Left forelimb (tissue), 1 donor: ENCODE measurements around the gene ACKR3.

Source experiments
- DNase-seq: peaks from one replicate; pipeline ENCODE4 v3.0.0-alpha.2; 2018; ENCODE audit warnings: low spot score

The ACKR3 gene

GRCh38 chr2:236549165-236549564, 20.5 kb upstream of the ACKR3 start:
- DNase-seq: no peak

GRCh38 chr2:236550290-236550689, 19.3 kb upstream of the ACKR3 start:
- DNase-seq: no peak

GRCh38 chr2:236550701-236551465, 18.7 kb upstream of the ACKR3 start:
- no peak for DNase-seq

DNA sequence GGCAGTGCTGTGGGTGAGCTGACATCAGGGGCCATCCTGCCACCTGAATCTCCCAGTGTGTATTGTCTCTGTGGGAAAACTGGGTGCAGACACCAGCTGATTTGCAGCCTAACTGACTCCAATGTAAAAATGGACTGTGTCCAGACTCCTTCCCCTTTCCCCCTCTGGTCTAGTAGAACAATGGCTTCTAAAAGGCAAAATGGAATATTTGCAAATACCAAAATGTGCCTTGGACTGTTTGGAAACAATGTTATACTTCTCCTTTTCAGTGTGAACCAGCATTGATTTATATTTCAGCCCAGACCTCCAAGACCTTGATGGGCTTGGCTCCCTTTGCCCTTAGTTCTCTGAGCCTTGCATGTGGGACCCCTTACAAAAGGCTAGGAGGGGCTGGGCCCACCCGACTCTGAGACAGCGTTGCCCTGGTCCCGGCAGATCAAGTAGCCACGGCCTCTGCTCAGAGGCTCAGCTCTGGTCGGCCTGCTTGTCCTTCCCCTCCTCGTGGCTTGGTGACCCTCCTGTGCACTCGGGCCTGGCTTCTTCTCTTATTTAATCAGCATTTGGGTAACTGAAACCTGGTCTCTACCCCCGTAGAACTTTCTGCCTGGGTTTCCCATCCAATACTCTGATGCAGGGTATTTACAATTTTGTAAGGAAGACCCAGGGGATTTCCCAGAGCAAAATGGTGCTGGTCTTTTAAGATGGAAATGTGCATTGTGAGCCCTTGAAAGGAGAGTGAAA, 18.0 kb upstream of the ACKR3 start:
- DNase-seq: no peak

DNA sequence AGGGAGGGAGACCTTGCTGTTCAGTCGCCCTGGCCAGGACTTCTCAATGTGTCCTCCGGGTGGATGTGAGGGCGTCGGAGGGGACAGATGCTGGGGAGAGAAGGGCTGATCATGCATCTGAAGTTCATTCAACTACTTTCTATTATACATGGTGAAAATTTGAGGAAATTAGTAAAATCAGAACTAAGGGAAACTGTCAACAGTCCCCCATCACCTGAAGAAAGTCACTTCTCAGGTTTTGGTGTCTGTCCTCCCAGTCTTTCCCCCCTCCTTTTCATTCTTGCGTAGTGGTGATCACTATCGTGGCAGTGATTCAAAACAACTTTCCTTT, 17.4 kb upstream of the ACKR3 start:
- DNase-seq: no peak

DNA sequence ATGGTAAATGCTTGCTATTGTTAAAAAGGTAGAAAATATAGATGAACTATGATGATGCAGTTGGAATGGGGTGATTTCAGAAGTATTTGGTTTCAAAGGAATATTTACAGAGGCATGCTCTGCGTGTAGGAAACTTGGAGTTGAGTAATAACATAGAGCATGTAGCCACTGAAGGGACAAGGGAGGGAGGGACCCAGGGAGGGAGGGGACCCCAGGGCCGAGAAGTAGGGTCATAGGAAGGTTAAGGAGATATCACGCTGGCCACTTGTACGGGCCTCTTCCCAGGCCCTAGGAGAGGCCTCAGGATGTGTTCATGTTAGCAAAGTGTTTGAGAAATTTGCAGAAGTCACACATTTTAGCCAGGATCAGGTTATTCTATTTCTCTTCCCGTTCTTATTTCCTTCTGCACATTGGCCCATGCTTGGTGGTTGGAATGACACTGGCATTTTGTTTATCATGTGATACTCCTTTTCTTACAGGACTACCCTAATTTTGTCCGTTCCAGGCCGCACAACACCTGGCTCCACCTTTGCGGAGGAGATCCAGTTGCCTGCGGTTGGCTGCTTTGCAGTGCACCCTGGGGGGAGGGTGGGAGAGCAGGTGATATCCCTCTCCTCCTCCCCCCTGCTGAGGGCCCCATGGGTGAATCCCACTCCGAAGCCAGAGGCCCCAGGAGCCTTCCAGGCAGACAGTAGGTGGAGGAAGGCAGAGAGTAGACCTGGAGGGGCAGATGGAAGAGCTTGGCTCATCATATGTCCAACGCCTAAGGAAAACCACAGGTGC, 16.9 kb upstream of the ACKR3 start:
- DNase-seq: no peak

DNA sequence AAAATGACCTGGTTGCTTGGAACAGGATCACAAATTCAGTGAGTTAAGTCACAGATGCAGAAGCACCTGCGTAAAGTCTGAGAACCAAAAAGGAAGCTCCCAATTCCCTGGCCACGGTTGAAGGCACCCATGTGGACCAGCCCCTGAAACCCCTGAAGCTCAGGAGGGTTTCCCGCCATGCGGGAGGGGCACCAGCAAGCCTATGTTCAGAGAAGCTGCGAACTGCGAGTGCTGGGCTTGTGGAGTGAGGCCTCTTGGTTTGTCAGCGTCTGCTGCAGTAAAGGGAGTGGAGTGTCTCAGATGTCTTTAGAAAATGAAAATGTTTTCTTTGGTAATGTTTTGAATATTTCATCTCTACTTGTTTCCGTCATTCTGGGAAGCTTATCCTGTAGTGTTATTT, 16.1 kb upstream of the ACKR3 start:
- DNase-seq: no peak

GRCh38 chr2:236554629-236555282, 14.9 kb upstream of the ACKR3 start:
- no peak for DNase-seq

DNA sequence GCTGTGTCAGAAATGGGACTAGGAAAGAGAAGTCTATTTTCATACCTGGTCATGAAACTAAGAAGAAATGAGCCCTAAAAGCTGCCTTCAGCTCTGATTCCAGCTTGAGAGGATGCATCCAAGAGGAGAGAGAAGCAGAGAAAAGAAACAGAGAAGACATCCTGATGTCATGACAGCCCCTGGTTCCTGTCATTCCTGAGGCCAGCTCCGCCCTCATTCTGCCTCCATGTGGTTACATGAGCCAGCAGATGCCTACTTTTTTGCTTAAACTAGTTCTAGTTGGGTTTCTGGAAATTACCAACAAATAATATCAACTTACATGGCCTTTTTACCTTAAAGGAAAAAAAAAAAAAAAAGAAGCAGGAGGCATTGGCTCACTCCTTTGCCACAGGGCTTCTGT, 14.1 kb upstream of the ACKR3 start:
- no peak for DNase-seq

GRCh38 chr2:236557306-236558030, 12.2 kb upstream of the ACKR3 start:
- no peak for DNase-seq

GRCh38 chr2:236558036-236558435, 11.6 kb upstream of the ACKR3 start:
- DNase-seq: no peak

DNA sequence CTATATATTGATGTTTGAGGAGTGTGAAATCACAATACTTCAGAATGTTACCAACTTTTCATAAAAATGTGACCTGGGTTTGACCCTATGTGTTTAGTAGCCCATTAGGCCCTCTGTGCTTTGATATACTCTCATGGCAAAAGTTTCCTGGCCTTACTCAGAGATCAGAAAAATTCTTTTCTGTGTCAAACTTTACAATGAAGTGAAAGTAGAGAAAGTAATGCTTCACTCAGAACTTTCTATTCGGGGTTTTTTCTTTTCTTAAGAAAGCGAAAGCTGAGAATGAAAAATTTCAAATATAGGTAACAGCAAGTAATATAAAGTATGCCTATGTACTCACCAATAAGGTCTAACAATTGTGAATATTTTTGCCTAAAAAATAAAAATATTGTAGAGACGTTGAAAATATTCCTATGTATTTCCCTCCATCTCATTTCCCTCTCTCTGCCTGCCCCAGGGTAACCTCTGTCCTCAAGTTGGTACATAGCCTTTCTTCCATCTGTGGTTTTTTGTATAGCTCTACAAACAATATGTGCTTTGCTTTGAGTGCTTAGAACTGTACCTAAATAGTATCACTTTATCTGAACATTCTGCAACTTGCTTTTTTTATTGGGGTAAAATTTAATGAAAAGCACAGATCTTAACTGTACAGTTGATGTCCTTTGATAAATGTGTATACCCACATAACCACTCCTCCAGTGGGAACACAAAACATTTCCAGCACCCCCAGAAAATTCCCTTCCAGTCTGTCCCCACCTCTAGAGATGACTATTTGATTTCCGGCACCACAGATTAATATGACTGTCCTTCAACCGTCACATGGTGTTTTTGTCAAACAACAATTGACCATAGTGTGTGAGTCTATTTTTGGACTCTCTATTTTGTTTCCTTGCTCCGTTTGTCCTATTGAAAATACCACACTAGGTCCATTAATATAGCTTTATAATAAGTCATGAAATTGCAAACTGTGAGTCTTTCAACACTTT, 10.3 kb upstream of the ACKR3 start:
- DNase-seq: no peak

DNA sequence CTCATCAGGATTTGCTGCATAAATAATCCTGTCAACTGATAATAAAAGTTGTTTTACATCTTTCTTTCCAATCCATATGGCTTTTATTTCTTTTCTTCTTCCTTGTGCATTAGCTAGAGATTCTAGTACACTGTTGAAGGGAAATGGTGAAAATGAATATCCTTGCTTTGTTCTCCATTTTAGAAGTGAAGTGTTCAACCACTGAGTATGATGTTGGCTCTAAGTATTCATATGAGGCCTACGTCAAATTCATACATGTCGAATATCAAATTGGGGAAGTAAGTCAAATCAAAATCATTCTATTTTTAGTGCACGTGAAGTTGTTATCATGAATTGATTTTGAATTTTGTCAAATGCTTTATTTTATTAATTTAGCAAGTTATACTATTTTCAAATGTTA, 7.8 kb upstream of the ACKR3 start:
- DNase-seq: no peak

DNA sequence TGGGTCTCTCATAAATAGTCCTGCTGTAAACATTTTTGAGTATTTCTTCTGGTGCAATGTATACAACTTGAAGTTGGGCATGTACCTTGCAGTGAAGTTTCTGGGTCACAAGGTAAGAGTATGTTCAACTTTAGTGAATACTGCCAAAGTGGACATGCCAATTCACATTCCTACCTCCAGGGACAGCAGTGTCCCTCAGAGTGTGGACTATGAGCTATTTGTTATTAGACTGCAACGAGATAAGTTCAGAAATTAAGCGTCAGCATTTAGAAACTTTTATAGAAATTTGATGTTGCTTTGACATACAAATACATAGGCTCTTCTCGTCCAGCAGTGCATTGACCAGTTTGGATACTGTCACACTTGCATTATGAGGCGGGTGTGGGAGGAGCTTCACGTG, 7.2 kb upstream of the ACKR3 start:
- DNase-seq: no peak

- DNase-seq: no peak
These were observed 5.7 kb upstream of the ACKR3 start for GRCh38 chr2:236563953-236564352.

GRCh38 chr2:236565212-236565611, 4.4 kb upstream of the ACKR3 start:
- no peak for DNase-seq

DNA sequence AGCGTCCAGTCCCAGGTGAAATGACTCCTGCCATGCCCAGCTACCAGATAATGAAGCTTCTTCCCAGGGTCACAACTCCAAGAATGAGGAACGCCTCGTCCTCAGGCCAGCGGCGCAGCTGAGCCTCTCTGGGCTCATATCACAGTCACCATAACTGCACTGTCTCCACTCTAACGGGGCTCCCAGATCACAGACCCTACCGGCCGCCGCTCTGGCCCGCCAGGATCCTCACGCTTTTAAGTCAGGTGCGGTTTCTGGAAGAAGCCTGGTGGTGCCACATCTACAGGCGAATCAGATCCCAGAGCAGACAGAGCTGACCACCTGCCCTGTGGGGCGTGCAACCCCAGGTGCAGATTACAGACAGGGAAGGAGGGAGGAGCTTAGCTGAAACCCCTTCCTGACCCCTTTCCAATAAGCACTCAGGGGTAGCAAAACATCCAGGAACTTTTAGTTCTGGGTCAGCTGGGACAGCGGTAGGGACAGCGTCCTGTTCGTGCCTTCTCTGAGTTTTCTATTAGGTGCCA, 3.7 kb upstream of the ACKR3 start:
- DNase-seq: peak; percentile 23

DNA sequence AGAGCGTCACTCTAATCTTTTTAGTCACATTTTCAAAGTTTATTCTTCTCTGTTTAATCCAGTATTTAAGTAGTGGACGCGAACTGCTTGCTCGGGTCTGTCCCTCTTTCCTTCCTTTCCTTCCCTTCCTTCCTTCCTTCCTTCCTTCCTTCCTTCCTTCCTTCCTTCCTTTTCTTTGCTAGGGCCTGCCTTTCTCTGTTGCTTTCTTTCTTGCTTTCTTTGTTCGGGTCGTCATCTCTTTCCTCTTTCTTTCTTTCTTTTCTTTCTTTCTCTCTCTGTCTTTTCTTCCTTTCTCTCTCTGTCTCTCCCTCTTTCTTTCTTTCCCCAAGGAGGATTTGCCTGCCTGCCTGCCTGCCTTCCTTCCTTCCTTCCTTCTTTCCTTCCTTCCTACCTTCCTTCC, 3.0 kb upstream of the ACKR3 start:
- no peak for DNase-seq

- DNase-seq: peak; percentile 68
These were observed 1.3 kb upstream of the ACKR3 start for GRCh38 chr2:236568068-236568921.
